Measurements from ENCODE around the gene SCUBE3.

The SCUBE3 gene

GRCh38 chr6:35278708-35279107 is 65.0 kb downstream of the SCUBE3 start:
- DNase-seq = no peak

GRCh38 chr6:35280903-35281302 is 67.1 kb downstream of the SCUBE3 start:
- DNase-seq = no peak

GRCh38 chr6:35282472-35282871 is 68.7 kb downstream of the SCUBE3 start:
- DNase-seq = no peak

- no peak for DNase-seq
These were observed 69.6 kb downstream of the SCUBE3 start for GRCh38 chr6:35283361-35283760.

- no peak for DNase-seq
These were observed 74.1 kb downstream of the SCUBE3 start for GRCh38 chr6:35287671-35288396.

GRCh38 chr6:35288834-35289233 is 75.1 kb downstream of the SCUBE3 start:
- no peak for DNase-seq

GRCh38 chr6:35291491-35291890 is 77.7 kb downstream of the SCUBE3 start:
- DNase-seq = no peak

- DNase-seq = no peak
These were observed 78.7 kb downstream of the SCUBE3 start for GRCh38 chr6:35292494-35292893.

GRCh38 chr6:35293681-35294080 is 79.9 kb downstream of the SCUBE3 start:
- DNase-seq = no peak

- DNase-seq = peak; percentile 59
These were observed 80.7 kb downstream of the SCUBE3 start for GRCh38 chr6:35294308-35294945.

GRCh38 chr6:35295036-35295435 is 81.3 kb downstream of the SCUBE3 start:
- DNase-seq = no peak

GRCh38 chr6:35295521-35296315 is 82.0 kb downstream of the SCUBE3 start:
- no peak for DNase-seq

- no peak for DNase-seq
These were observed 83.3 kb downstream of the SCUBE3 start for GRCh38 chr6:35296931-35297600.

- DNase-seq = peak; percentile 89
These were observed 84.1 kb downstream of the SCUBE3 start, which contains the start of gene DEF6 for GRCh38 chr6:35297601-35298481. DEF6 (plus strand) TSS chr6:35297818; CDS start chr6:35297857, 39 bp downstream.

- no peak for DNase-seq
These were observed 84.9 kb downstream of the SCUBE3 start for GRCh38 chr6:35298625-35299140.

- DNase-seq = no peak
These were observed 85.9 kb downstream of the SCUBE3 start for GRCh38 chr6:35299674-35300073.

GRCh38 chr6:35300848-35301247 is 87.1 kb downstream of the SCUBE3 start:
- DNase-seq = peak; percentile 23

Measured in stimulated activated CD4-positive, alpha-beta T cell treated with anti-CD3 and anti-CD28 coated beads, Interleukin-4, amount 100 ng/mL, for 24 hours (primary cell).